ENCODE data around the gene PPP1R37. TPM values are rescaled to one million over a fixed set of nuclear protein-coding genes. Genes with fewer than 3 reads are reported as not detected.

The PPP1R37 gene
- total RNA-seq, 3 donors from 2014 or later (not counting 1 experiment from before 2014, with no cell fraction given): 23.8 to 29.3 (median 25.0) TPM

GRCh38 chr19:45095496-45096413 is 2.8 kb downstream of the PPP1R37 start:
- ATAC-seq (no peak), DNase-seq (no peak)
- Mint-ChIP-seq H3K27me3 (ENCODE audit: low read depth in 2 of 2) (no peaks in the 10 kb centered on the region), H3K4me3 (peak overlapping the region; percentile 28), H3K9me3 (no peaks in the 10 kb centered on the region), H3K4me1 (peaks cover 83 to 86% of the 10 kb centered on the region in 2 donors), H3K36me3 (no peaks in the 10 kb centered on the region), H3K27ac (peak overlapping the region in 1 of 2 donors; percentile 63)
- intact Hi-C loops (cut with micrococcal nuclease): no loop called here
- Histone ChIP-seq H3K27ac (ENCODE audit: low read length) (no peak overlapping the region), H3K27me3 (ENCODE audit: control insufficient read depth, insufficient read depth, low read length) (no peaks in the 10 kb centered on the region), H3K36me3 (ENCODE audit: control insufficient read depth, insufficient read depth, low read length) (peaks cover 2% of the 10 kb centered on the region), H3K9me3 (ENCODE audit: control insufficient read depth, insufficient read depth, low read length) (no peaks in the 10 kb centered on the region), H3K4me3 (ENCODE audit: low read length) (no peak overlapping the region), H3K4me1 (ENCODE audit: control insufficient read depth, insufficient read depth, low read length) (peaks cover 63% of the 10 kb centered on the region)
- TF ChIP-seq CTCF (IDR thresholded peaks at IDR 0.05): no peak
- WGBS (ENCODE audit: insufficient coverage): 93% methylated on average over 14 of the region's 14 CpGs

GRCh38 chr19:45096700-45097099 is 3.7 kb downstream of the PPP1R37 start:
- no peak for ATAC-seq
- Histone ChIP-seq H3K27me3 (ENCODE audit: control insufficient read depth, insufficient read depth, low read length) (no peaks in the 10 kb centered on the region), H3K36me3 (ENCODE audit: control insufficient read depth, insufficient read depth, low read length) (no peaks in the 10 kb centered on the region), H3K27ac (ENCODE audit: low read length) (no peak overlapping the region), H3K4me3 (ENCODE audit: low read length) (no peak overlapping the region), H3K4me1 (ENCODE audit: control insufficient read depth, insufficient read depth, low read length) (peaks cover 54% of the 10 kb centered on the region), H3K9me3 (ENCODE audit: control insufficient read depth, insufficient read depth, low read length) (no peaks in the 10 kb centered on the region)
- no peaks in the 10 kb centered on the region for H3K36me3 Mint-ChIP-seq
- intact Hi-C loops (cut with micrococcal nuclease): no loop called here
- H3K4me3 Mint-ChIP-seq: peak overlapping the region; percentile 42
- 92% methylated on average over 7 of the region's 7 CpGs for WGBS (ENCODE audit: insufficient coverage)
- H3K27ac Mint-ChIP-seq: peak overlapping the region in 1 of 2 donors; percentile 63
- no peaks in the 10 kb centered on the region for H3K27me3 Mint-ChIP-seq (ENCODE audit: low read depth in 2 of 2)
- no peak for DNase-seq
- TF ChIP-seq CTCF (IDR thresholded peaks at IDR 0.05): no peak
- H3K9me3 Mint-ChIP-seq: no peaks in the 10 kb centered on the region
- peaks cover 79 to 85% of the 10 kb centered on the region in 2 donors for H3K4me1 Mint-ChIP-seq

GRCh38 chr19:45097450-45097775 is 4.4 kb downstream of the PPP1R37 start:
- H3K4me3 ChIP-seq (ENCODE audit: low read length): no peak overlapping the region
- peaks cover 72 to 82% of the 10 kb centered on the region in 2 donors for H3K4me1 Mint-ChIP-seq
- no peak overlapping the region for H3K27ac ChIP-seq (ENCODE audit: low read length)
- peak overlapping the region in 1 of 2 donors; percentile 63 for H3K27ac Mint-ChIP-seq
- H3K9me3 ChIP-seq (ENCODE audit: control insufficient read depth, insufficient read depth, low read length): no peaks in the 10 kb centered on the region
- ATAC-seq (no peak), DNase-seq (no peak)
- H3K27me3 ChIP-seq (ENCODE audit: control insufficient read depth, insufficient read depth, low read length): no peaks in the 10 kb centered on the region
- no peak for TF ChIP-seq CTCF (IDR thresholded peaks at IDR 0.05)
- WGBS (ENCODE audit: insufficient coverage): over 99% methylated on average over 7 of the region's 7 CpGs
- intact Hi-C loops (cut with micrococcal nuclease): no loop called here
- H3K4me1 ChIP-seq (ENCODE audit: control insufficient read depth, insufficient read depth, low read length): peaks cover 47% of the 10 kb centered on the region
- H3K4me3 Mint-ChIP-seq: peak overlapping the region; percentile 35
- no peaks in the 10 kb centered on the region for H3K36me3 Mint-ChIP-seq
- no peaks in the 10 kb centered on the region for H3K36me3 ChIP-seq (ENCODE audit: control insufficient read depth, insufficient read depth, low read length)
- no peaks in the 10 kb centered on the region for H3K27me3 Mint-ChIP-seq (ENCODE audit: low read depth in 2 of 2)
- H3K9me3 Mint-ChIP-seq: no peaks in the 10 kb centered on the region

All from natural killer cell (primary cell).